HG03469 (cell line): ENCODE data around the gene CCDC9B.

ENCODE experiments used
- ATAC-seq: cut with Tn5 transposase; IDR thresholded peaks from one replicate; pipeline ENCODE4 v1.9.1; 2021; ENCODE audit warnings: mild to moderate bottlenecking, moderate library complexity, moderate number of reproducible peaks; ENCODE audit not compliant: unreplicated experiment

The CCDC9B gene

DNA sequence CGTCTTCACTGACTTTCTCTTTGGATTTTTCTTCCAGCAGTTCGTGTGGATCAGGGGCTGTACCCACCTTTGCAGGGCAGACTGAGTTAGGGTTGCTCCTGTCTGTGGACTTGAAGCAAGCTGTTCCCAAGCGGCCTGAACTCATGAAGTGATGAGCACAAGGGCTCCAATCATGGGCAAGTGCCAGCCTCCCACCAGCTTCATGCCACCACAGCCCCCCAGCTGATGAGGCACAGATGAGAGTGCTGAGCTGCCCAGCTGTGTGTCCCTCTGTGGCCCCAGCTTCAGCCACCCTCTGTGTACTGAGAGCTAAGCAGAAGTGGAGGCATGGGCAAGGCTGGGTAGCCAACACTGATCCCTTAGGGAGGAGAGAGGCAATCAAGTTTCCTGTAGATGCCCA, 29.7 kb downstream of the CCDC9B start:
- ATAC-seq: no peak

- ATAC-seq: no peak
These were observed 30.5 kb downstream of the CCDC9B start for GRCh38 chr15:40310001-40310959.

DNA sequence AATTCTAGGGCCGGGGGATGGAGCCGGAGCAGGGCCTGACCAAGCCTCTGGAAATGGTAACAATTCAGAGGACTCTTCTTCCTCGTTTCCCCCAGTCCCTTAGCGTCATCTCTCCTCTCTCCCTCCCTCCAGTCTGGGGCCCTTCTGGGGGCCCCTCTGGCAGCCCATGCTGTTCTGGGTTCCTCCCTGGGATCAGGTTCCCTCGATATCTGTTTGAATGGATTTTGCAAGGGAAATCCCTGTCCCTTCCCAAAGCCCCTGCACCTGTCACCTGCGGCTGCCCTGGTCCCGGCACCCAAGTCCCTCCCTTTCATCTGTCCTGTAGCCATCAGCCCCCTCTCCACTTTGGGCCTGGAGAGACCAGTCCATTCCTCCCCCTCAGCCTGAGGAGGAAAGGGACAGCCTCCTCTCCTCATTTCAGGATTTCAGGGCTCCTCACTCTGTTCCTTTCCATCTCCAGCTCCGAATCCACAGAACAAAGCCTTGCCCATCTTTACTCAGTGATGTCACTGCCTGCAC, 31.3 kb downstream of the CCDC9B start:
- no peak for ATAC-seq

- ATAC-seq: peak; percentile 37
These were observed 33.1 kb downstream of the CCDC9B start, which contains the start of gene PLCB2 for GRCh38 chr15:40307421-40308211. PLCB2 (minus strand) TSS chr15:40307935; CDS start chr15:40307672, 263 bp downstream.

DNA sequence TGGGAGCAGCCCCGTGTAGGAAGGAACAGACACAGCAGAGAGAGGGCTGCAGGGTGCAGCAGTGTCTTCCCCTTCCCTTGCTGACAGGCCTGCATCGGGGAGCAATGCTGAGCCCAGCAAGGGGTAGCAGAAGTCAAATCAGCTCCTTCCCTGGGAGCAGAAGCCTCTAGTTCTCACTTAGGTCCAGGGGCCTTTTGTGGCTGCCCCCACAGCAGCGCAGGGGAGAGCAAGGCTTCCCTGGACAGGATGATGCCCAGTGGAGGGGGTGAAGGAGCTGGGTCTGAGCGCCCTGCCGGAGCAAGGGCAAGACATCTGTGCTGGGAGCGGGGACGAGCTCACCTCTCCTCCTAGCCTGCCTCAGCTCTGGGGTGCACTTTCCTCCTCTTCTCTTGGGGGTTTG, 33.8 kb downstream of the CCDC9B start:
- ATAC-seq: no peak

DNA sequence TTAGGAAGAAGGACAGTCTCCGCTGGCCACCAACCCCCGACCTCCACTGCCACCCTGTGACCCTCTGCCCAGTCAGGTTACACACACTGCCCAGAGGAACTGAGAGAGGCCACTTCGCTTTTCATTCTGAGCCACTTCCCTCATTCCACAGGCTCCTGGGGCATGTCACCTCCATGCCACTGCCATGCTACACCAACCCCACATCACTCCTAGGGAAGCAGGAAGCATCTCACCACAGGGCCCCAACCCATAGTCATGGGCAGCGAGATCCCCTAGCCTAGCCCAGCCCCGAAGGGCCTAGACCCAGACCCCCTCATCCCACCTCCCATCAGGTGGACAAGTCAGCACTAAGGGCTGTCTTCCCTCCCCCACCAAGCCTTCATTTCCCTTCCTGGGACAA, 34.4 kb downstream of the CCDC9B start:
- no peak for ATAC-seq

DNA sequence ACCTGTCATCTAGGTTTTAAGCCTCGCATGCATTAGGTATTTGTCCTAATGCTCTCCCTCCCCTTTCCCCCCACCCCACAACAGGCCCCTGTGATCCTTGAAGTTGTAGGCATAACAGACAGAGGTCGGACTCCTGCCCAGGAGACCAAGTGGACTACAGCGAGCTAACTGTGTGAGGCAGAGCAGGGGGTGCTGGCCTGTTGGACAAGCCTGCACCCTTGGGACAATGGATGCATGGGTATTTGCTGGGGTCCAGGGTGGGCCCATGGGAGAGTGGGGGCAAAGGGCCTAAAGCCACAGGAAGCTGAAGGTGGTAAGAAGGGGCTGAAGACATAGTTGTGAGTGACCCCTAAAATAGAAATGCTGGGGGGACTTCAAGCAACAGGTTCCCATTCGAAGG, 35.5 kb downstream of the CCDC9B start:
- no peak for ATAC-seq

DNA sequence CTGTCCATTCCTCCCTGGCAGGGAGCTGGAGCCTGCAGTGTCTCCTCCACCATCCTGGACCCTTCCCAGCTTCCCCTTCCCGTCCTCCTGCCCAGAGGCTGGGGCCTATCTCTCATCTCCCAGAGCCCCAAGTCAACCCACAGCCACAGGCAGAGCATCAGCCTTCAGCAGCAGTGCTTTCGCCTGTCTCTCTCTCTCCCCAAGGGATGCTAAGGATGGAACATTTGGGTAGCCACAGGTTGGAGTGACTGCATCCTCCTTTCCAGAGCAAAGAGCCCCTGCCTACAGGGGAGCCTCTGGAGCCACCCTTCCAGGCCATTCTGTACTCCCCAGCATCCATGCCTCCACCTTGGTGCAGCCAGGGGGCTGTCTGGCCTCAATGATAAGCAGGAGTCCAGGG, 37.2 kb downstream of the CCDC9B start:
- no peak for ATAC-seq

GRCh38 chr15:40302981-40303380, 37.8 kb downstream of the CCDC9B start:
- no peak for ATAC-seq

DNA sequence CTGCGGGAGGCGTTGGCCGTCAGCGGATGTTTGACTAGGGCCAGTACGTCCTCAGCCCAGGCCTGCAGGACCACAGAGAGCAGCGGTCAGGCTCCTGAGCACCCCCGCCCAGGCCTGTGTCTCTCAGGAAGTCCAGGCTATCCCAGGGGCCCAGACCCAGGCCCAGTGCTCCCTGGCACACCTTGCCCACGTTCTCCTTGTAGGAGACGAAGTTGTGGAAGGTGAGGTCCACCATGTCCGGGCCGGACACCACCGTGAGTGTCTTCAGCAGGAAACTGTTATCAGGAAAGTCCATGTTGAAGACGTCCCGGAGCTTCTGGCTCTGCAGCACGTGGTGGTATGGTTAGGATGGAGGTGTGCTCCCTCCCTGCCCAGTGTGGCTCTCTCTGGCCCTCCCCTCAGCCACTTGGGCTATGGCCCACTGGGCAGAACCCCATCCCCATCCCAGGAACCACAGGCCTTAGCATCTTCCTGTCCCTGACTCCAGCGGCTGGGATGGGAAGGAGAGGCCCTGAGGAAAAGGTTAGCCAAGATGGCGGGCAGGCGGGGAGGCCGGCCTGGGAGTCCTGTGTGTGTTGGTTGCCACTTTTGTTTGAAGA, 38.4 kb downstream of the CCDC9B start:
- no peak for ATAC-seq

GRCh38 chr15:40301467-40302179, 39.1 kb downstream of the CCDC9B start:
- no peak for ATAC-seq

GRCh38 chr15:40300771-40301170, 40.0 kb downstream of the CCDC9B start:
- no peak for ATAC-seq

- ATAC-seq: no peak
These were observed 40.4 kb downstream of the CCDC9B start for GRCh38 chr15:40300367-40300766.

DNA sequence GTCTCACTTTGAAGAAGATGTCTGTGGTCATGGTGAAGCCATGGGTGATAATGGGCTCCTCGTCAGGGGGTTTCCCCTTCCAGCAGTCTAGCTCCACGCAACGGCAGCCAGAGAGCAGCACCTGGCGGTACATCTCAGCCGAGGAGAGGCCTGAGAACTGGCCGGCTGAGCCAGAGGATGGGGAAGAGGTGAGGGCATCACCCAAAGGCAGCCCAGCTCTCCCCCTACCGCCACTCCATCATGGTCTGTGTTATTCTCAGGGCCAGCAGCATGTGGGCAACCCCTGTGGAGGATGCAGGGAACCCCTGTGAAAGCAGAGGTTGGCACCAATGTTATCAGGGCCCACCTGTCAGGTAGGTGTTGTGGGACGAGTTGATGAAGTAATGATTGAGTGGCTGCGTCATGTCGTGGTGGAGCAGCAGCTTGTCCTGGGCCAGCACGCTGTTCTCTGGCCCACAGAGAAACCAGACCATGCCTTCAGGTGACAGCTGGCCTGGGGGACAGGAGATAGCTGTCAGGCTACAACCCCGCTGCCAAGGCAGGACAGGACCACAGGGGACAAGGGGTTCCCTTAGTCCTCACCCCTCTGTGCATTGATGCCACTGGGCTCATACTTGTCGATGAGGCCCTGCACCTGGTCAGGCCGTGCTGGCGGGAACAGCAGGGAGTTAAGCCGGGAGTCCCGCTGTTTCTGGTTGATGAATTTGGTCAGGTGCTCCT, 42.4 kb downstream of the CCDC9B start:
- ATAC-seq: no peak

DNA sequence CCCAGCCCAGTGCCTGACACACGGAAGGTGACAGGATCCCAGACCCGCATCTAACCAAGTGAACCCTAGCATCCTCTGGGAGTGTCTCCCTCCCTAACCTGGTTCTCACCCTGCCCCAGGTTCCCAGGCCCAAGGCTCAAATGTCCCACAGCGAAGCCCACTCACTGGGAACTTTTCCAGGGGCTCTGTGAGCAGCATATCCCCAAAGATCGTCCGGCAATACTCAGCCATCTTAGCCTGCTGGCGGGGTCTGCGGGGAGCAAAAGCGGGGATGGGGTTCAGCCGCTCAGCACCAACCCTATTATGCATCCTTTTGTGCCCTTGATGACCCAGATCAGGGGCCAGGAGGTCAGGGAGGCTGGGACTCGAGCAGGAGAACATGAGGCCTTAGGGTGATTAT, 43.4 kb downstream of the CCDC9B start:
- no peak for ATAC-seq

- no peak for ATAC-seq
These were observed 44.0 kb downstream of the CCDC9B start for GRCh38 chr15:40296561-40297230.

GRCh38 chr15:40295877-40296560, 44.7 kb downstream of the CCDC9B start:
- ATAC-seq: no peak

DNA sequence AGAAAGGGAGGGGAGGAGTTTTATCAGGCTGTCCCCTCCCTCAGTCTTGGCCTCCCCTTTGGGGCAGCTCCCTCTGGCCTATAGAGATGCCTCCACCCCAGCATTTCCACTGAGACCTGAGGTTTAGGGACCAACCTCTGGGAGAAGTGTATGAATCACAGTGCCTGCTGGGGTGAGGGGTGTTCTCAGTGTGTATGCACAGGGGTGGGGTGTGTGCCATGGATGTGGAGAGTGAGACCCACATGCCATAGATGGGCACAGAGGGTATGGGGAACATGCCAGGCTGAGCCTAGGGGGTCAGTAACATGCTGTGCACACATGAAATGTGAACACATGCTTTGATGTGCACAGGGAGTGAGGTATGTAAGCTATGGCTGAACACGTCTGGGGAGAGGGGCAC, 45.4 kb downstream of the CCDC9B start:
- ATAC-seq: no peak
